Epithelial cell of proximal tubule (primary cell): Measurements from ENCODE around the gene U2AF1L4. TPM values are rescaled to one million over a fixed set of nuclear protein-coding genes. Genes with fewer than 3 reads are reported as not detected.

Experiments
- DNase-seq: peaks from one replicate; pipeline ENCODE4 v3.0.0-alpha.2; 2011; ENCODE audit warnings: low read depth
- H3K4me3 ChIP-seq: 2 replicates; pipeline ENCODE4 v1.5.1; 2011; ENCODE audit warnings: low read depth, mild to moderate bottlenecking, low read length
- CTCF ChIP-seq: conservative IDR thresholded peaks from 2 replicates; pipeline ENCODE4 v1.5.1; 2012; ENCODE audit warnings: low read depth, mild to moderate bottlenecking, low read length
- total RNA-seq: library from RNA; depleted of rRNA; stranded (reverse); fragments of >200 nt; gene quantifications from 2 replicates; pipeline ENCODE4 v1.2.3, GENCODE V29; 2015

The U2AF1L4 gene
- total RNA-seq = 5.9 and 6.5 TPM in 2 replicates

- H3K4me3 ChIP-seq = peak within 1 kb of the TSS; percentile 91
- TF ChIP-seq CTCF = no peak
- DNase-seq = peak; percentile 92
These were observed at the start of gene U2AF1L4, which contains the start of gene PSENEN for GRCh38 chr19:35745328-35746086. U2AF1L4 (minus strand) TSS chr19:35745418; CDS start chr19:35745391, 27 bp downstream. PSENEN (plus strand) TSS chr19:35745651; CDS start chr19:35745931, 280 bp downstream.

GRCh38 chr19:35793381-35794165 is 48.4 kb upstream of the U2AF1L4 start:
- H3K4me3 ChIP-seq = no peak overlapping the region
- no peak for TF ChIP-seq CTCF
- no peak for DNase-seq

GRCh38 chr19:35792888-35793287 is 47.7 kb upstream of the U2AF1L4 start:
- DNase-seq = no peak
- no peak for TF ChIP-seq CTCF
- H3K4me3 ChIP-seq = no peak overlapping the region

- no peak for DNase-seq
- H3K4me3 ChIP-seq = no peak overlapping the region
- no peak for TF ChIP-seq CTCF
These were observed 47.1 kb upstream of the U2AF1L4 start for GRCh38 chr19:35792312-35792711.

- TF ChIP-seq CTCF = no peak
- H3K4me3 ChIP-seq = no peak overlapping the region
- DNase-seq = no peak
These were observed 46.6 kb upstream of the U2AF1L4 start for GRCh38 chr19:35791814-35792279.

- no peak for DNase-seq
- peak; percentile 31 for TF ChIP-seq CTCF
- H3K4me3 ChIP-seq = no peak overlapping the region
These were observed 46.0 kb upstream of the U2AF1L4 start for GRCh38 chr19:35790981-35791813.
